GM19043 (cell line): ENCODE data around the gene RAB11FIP4.

Experiments used
- ATAC-seq: cut with Tn5 transposase; IDR thresholded peaks from one replicate; pipeline ENCODE4 v1.9.1; 2021; ENCODE audit warnings: low read depth; ENCODE audit not compliant: unreplicated experiment

The RAB11FIP4 gene

GRCh38 chr17:31404028-31404949 lies 12.8 kb downstream of the RAB11FIP4 start:
- ATAC-seq, result no peak

DNA sequence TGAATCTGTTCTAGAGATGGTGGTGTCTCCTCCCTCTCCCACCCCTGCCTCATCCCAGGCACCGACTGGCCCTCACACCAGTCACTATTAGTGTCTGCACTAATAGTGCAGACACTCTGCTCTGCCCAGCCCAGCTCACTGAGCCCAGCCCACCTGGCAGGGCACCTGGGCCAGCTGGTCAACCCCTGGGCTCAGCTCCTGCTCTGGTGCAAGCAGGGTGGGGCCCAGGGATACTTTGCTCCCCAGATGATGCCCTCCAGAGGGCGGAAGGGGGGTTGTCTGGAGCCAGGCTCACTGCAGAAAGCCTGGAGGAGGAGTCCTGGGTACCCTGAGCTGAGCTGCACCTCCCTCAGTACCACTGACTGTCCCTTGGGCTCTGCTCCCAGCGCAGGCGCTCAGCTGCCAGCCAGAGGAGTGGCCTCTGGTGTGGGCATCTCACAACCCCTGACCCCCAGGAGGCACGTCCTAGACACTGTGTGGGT lies 14.5 kb downstream of the RAB11FIP4 start:
- no peak for ATAC-seq

DNA sequence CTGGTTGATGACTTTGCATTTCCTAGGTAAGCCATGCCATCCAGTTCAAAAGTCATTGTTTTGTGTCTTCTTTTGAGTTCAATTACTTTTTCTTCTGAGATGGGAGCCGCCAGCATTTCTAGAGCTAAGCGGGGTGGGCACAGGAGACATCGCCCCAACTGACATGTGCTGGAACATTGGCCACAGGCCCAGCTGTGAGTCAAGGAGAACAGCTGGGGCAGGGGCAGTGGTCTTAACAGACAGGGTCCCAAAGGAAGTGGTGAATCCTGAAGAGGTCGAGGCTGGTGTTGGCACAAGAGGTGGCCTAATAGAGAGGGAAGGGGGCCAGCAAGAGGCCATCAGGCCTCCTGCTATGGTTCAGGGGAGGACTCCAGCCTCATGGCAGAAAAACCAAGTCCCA lies 17.1 kb downstream of the RAB11FIP4 start:
- no peak for ATAC-seq

DNA sequence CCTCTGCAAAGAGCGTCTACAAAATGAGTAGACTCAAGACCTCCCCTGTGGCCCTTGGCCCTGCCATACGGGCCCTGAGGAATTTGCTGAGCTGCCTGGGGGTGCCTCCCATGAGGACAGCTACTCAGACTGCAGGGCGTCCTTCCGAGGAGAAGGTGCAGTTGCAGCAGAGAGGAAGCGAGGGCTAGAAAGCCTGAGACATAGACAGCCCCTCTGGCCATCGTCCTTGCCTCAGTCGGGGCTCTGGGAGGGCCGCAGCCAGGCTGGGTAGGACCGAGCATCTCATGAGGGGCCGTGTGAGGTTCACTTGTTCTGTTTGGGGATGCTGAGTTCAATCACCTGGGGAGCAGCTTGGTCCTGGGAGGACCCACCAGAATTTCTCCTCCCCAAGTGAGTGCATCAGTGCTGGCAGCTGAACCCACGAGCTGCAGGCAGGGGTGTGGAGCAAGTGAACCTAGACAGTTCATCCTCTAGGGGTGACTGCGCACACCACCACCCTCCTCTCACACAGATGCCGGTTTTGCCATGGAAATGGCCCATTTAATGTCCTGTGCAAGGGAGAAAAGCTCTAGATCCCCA lies 20.3 kb downstream of the RAB11FIP4 start:
- ATAC-seq, result no peak

DNA sequence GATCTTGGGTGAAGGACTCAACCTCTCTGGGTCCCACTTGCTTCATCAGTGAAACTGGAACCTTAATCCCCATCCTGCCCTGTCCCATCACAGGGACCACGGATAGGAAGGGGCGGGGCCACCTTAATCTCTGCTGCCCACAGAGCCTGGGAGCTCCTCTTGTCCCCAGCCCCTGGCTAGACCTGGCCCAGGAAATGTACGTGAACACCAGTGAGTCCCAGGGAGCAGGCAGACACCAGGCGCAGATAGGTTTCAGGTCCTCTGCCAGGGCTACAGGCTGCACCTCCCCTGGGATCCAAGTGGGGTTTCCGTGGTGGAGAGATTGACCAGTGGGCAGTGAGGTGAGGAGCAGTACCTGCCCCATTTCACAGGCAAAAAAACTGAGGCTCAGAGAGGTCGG lies 21.0 kb downstream of the RAB11FIP4 start:
- no peak for ATAC-seq

DNA sequence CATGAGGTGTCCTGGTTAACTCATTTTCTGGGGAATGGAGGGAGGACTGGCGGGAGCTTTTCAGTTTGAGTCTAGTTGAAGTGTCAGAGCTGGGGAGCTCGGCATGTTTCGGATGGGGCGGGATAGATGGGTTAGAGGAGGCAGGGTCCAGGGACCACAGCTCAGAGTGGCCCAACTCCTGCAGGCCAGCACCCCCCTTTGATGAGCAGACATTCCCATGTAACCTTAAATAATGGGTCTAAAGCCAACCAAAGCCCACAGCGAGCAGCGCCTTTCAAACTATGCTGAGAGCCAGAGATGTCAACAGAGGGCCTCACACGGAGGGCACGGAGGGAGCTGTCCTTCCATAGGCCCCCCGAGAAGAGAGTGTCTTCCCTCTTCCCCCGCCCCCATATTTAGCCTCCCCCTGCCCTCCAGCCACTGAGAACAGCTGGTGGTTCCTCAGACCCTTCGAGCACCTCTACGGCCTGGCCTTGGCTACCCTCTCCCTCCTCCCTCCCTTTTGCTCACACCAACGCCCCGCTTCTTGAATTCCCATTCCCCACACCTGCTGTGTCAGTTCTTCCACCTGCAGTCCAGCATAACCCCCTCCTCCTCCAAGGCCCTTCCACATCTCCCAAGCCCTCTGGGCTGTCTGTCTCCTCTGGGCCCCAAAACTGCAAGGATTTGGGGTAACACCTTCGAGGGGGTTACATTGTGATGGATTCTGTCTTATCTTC lies 21.8 kb downstream of the RAB11FIP4 start:
- ATAC-seq, result no peak

DNA sequence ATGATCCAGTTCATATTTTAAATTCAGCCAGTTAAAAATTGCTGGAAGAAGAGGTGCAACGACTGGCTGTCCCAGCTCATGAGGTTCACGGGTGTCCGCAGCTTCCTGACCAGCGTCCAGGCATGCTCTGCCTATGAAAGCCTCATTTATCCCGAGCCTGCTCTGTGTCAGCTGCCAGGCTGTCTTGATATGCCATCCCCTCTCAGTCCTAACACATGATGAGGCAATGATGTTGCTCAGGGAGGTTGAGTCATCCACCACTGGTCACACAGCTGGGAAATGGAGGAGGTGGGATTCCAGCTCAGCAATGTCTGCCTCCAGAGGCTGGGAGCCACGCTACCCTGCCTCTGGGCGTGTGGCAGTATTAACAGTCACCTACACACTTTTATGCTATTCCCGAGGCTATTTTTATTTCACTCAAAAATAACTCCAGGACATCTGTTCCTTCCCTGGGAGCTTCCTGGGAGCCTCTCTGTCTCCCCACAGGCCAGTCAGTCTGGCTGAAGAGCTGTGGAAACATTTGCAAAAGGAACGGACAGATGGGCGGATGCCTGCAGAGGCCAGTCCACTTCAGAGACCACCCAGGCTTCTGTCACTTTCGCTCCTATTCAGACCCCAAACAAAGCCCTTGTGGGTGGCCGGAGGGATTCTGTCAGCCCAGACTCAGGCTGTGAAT lies 22.5 kb downstream of the RAB11FIP4 start:
- no peak for ATAC-seq

DNA sequence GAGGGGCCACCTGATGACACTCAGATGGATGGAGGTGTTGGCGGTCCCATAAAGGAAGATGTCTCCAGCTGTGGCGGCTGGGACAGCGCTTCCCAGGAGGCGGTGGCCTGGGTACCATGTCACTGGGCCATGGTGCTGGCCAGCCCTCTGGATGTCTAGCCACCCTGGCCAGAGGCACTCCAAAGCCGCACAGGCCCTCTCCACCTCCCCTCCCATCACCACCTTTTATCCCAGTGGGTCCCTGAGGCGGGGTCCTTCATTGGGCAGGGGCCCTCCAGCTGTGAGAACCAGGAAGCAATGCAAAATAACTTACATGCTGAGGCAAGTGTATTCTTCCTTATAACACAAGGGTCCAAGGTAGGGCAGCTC lies 23.1 kb downstream of the RAB11FIP4 start:
- no peak for ATAC-seq

GRCh38 chr17:31415004-31415454 lies 23.6 kb downstream of the RAB11FIP4 start:
- no peak for ATAC-seq

- no peak for ATAC-seq
Observed at GRCh38 chr17:31415640-31416502, 24.4 kb downstream of the RAB11FIP4 start.

GRCh38 chr17:31416503-31416923 lies 25.0 kb downstream of the RAB11FIP4 start:
- no peak for ATAC-seq

DNA sequence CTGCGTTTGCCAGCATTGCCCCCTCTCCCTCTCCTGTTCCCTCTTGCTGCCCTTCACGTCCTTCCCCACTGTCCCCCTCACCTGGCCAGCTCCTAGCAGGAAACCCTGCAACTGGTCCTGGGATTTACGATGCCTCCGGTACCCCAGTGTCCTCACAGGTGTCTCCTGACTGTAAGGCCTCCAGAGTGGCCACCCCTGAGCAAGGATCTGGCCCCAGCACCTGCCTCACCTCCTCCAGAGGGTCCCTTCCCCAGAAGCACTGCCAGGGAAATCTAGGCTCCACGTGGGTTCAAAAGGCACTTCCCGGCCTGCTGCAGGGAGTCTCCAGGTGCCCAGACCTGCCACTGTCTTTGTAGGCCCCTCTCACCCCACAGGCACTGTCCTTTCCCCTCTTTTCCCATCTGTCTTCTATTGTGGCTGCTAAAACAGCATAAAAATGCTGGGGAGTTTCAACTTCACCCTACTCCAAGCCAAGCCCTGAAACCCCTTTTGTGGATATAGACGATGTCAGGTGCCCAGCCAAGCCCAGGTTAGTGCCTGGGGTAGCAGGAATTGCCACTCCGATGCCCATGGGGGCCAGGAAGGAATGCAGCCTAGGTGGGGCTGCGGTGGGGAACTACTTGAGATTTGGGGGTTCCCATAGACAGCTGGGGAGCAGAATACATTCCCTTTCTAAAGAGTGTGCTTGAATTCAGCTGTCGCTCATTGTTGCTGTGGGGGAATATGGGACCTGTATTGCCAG lies 25.7 kb downstream of the RAB11FIP4 start:
- ATAC-seq, result no peak

DNA sequence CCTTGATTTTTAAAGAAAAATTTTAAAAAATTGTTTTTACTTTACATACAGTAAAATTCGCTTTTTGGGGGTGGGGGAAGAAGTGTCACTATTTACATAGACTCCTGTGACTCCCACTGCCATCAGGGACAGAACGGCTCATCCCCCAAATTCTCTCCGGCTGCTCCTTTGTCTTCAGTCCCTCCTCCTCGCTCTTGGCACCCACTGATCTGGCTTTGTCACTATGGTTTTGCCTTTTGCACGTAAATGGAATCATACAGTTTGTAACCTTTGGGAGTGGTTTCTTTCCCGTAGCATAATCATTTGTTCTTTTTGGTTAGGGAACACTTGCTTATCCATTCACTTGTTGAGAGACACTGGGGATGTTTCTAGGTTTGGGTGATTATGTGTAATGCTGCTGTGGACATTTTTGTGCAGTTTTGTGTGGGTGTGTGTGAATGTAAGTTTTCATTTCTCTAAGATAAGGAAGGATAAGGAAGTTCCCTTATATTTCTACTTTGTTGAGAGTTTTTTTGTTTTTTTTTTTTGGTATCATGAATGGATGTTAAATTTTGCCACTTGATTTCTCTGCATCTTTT lies 27.4 kb downstream of the RAB11FIP4 start:
- no peak for ATAC-seq

- ATAC-seq, result no peak
Observed at GRCh38 chr17:31422443-31422842, 31.0 kb downstream of the RAB11FIP4 start.

GRCh38 chr17:31424944-31425281 lies 33.4 kb downstream of the RAB11FIP4 start:
- no peak for ATAC-seq

DNA sequence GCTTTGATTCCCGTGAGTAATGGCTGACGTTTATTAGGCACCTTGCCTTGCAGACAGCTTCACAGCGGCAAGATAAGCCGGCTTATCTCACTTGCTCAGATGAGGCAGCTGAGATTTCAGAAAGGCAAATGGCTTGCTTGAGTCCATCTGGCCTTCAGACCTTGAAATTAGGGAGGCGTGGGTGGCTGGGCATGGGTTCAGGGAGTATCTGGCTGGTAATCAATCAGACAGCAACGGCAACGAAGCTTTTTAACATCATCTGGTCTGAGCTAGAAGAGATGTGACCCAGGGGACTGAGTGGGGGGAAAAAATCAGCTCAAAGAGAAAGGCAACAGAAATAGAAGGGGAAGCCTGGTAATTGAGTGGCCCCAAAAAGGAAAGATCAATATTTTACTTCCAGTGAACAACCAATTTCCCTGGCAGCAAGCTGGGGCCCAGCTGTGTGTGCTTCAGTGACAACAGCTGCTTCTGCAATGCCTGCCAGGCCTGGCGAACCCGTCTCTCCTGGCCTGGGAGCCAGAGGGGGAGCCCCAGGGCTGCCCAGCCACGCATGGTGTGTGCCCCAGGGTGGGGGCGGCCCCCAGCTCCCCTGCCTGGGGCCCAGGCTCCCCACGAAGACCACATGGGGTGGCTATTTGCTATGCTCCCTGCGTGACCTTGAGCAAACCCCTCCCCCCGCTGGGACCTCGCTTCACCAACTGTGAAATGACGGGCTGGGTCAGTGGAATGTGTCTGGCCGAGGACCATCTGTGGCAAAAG lies 34.0 kb downstream of the RAB11FIP4 start:
- no peak for ATAC-seq

DNA sequence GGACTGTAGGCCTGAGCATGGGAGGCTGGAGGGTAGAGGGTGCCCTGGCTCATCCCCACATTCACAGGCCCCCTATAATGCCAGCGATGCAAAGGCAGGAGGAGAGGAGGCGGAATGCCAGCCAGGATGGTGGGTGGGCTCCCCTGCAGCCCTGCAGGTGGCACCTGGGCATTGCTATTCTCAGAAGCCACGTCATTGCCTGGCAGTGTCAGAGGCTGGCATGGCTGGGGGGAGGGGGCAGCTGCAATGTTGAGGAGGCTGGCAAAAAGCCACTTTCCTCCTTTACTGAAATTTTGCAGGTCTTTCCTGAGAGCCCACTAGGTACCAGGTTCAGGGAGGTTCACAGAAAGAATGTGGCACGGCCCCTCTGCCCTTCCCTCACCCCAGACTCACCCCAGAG lies 36.2 kb downstream of the RAB11FIP4 start:
- no peak for ATAC-seq

- ATAC-seq, result no peak
Observed at GRCh38 chr17:31428111-31428510, 36.6 kb downstream of the RAB11FIP4 start.
